K562 (cell line): Measurements from ENCODE around the gene LUC7L. TPM values are rescaled to one million over a fixed set of nuclear protein-coding genes. Genes with fewer than 3 reads are reported as not detected.
A peak's percentile ranks its signal among the peaks of the same experiment; 100 is the strongest.

Experiments used
- ATAC-seq: fragments of 200-7000 bp; cut with Tn5 transposase; 3 replicates; pipeline ENCODE4 v1.9.1; 2020; ENCODE audit warnings: moderate library complexity
- BruUV-seq: library from RNA; stranded (reverse); fragments of 400-500 nt; replicated peaks from 2 replicates; lab custom pipeline; 2021; lab: Mats Ljungman, UMichigan
- CTCF ChIA-PET: fragments of 300-600 bp; formaldehyde crosslinking; extraction: SDS; loops from one replicate; lab custom pipeline; 2021; ENCODE audit warnings: low intra/inter-chr PET ratio; lab: Yijun Ruan, JAX
- POLR2A ChIA-PET: fragments of 300-600, 350-650 bp; sonication (Branson Sonifier 250); formaldehyde crosslinking; extraction: SDS; loops from one replicate; lab custom pipeline; 2021; ENCODE audit warnings: antibody characterized with exemption, inconsistent platforms; lab: Yijun Ruan, JAX
- DNase-seq, 4 experiments: peaks; one replicate each; pipeline versions ENCODE4 v3.0.0 to v3.0.0-alpha.2; 2011 to 2018; ENCODE audit warnings: low spot score in 3 of 4, mixed read lengths in 3 of 4; ENCODE audit errors: extremely low read depth in 1 of 4
- FAIRE-seq: peaks from 2 replicates; lab custom pipeline; 2011; peaks lifted over from hg19 to GRCh38; lab: Jason Lieb, UNC
- H2AFZ ChIP-seq: 2 replicates; pipeline ENCODE4 v1.6.0; 2011; ENCODE audit warnings: low read depth, low read length, control low read depth, inconsistent platforms
- H3K27ac ChIP-seq: fragments of 200-600 bp; 3 replicates; pipeline ENCODE4 v1.8.0; 2011; ENCODE audit warnings: low read depth, mild to moderate bottlenecking, control low read depth, inconsistent platforms, low read length, moderate library complexity, mixed read lengths; ENCODE audit errors: extremely low read depth
- H3K27me3 ChIP-seq, 2 experiments: fragments of 300-600 bp in 1 of 2; 2 replicates in 1 of 2; 3 replicates in 1 of 2; pipeline versions ENCODE4 v1.6.0 to v1.8.0; 2011; ENCODE audit warnings: inconsistent platforms in 2 of 2, low read length in 2 of 2, mild to moderate bottlenecking in 1 of 2, mixed read lengths in 1 of 2, moderate library complexity in 1 of 2; ENCODE audit not compliant: control insufficient read depth in 2 of 2, insufficient read depth in 2 of 2
- H3K36me3 ChIP-seq: fragments of 300-600 bp; 3 replicates; pipeline ENCODE4 v1.8.0; 2011; ENCODE audit warnings: mild to moderate bottlenecking, low read length, inconsistent platforms; ENCODE audit not compliant: control insufficient read depth, insufficient read depth
- H3K4me1 ChIP-seq, 2 experiments: fragments of 200-600 bp in 1 of 2; replicated peaks in 1 of 2; 2 replicates in 1 of 2; 3 replicates in 1 of 2; pipeline versions ENCODE4 v1.5.1 to v1.8.0; 2011; ENCODE audit warnings: inconsistent platforms in 2 of 2, low read length in 2 of 2, mild to moderate bottlenecking in 1 of 2, mixed read lengths in 1 of 2, moderate library complexity in 1 of 2; ENCODE audit not compliant: control insufficient read depth in 2 of 2, insufficient read depth in 2 of 2
- H3K4me2 ChIP-seq: 2 replicates; pipeline ENCODE4 v1.6.1; 2011; ENCODE audit warnings: low read length, control low read depth, inconsistent platforms, mixed read lengths; ENCODE audit not compliant: insufficient read depth
- H3K4me3 ChIP-seq: fragments of 200-600 bp; sonication (generic), shearing (Covaris generic); 2 replicates; pipeline ENCODE4 v1.5.1; 2016; ENCODE audit warnings: control low read depth, inconsistent platforms
- H3K79me2 ChIP-seq: fragments of 200-600 bp; 3 replicates; pipeline ENCODE4 v1.8.0; 2011; ENCODE audit warnings: low read length, inconsistent platforms; ENCODE audit not compliant: control insufficient read depth, insufficient read depth
- H3K9ac ChIP-seq, 2 experiments: 2 replicates each; pipeline versions ENCODE4 v1.6.0 to v1.6.1; 2011; ENCODE audit warnings: low read depth in 2 of 2, low read length in 2 of 2, control low read depth in 1 of 2, inconsistent platforms in 1 of 2, mild to moderate bottlenecking in 1 of 2, mixed read lengths in 1 of 2; ENCODE audit not compliant: insufficient read depth in 1 of 2
- H3K9me1 ChIP-seq: one replicate; pipeline ENCODE4 v1.6.0; 2011; ENCODE audit warnings: inconsistent platforms, mild to moderate bottlenecking, low read length, moderate library complexity; ENCODE audit not compliant: control insufficient read depth, insufficient read depth
- H3K9me3 ChIP-seq: replicated peaks from 2 replicates; pipeline ENCODE4 v1.5.1; 2011; ENCODE audit warnings: low read depth, low read length, inconsistent platforms; ENCODE audit not compliant: control insufficient read depth, insufficient read depth
- H4K20me1 ChIP-seq: replicated peaks from 2 replicates; pipeline ENCODE4 v1.6.1; 2011; ENCODE audit warnings: low read length, inconsistent platforms, mixed read lengths; ENCODE audit not compliant: control insufficient read depth, insufficient read depth
- ESRRA ChIP-seq: fragments of 450-650 bp; IDR thresholded peaks from 2 replicates; pipeline ENCODE4 v1.6.1; 2014; ENCODE audit warnings: low read depth, mild to moderate bottlenecking, moderate library complexity, borderline replicate concordance
- HDAC6 ChIP-seq: IDR thresholded peaks from 2 replicates; pipeline ENCODE4 v1.6.1; 2012; ENCODE audit warnings: low read depth, mild to moderate bottlenecking, control low read depth, inconsistent platforms, low read length, moderate library complexity
- HNRNPLL ChIP-seq: fragments of 200-400 bp; formaldehyde crosslinking; IDR thresholded peaks from 2 replicates; pipeline ENCODE4 v1.6.1; 2017; ENCODE audit warnings: low read length, low read depth, mild to moderate bottlenecking; ENCODE audit not compliant: poor library complexity, severe bottlenecking
- HSF4 ChIP-seq: fragments of 250-450 bp; sonication (Bioruptor Pico); IDR thresholded peaks from 2 replicates; pipeline ENCODE4 v2.1.2; 2022; ENCODE audit warnings: mild to moderate bottlenecking, moderate library complexity, borderline replicate concordance
- NELFE ChIP-seq: IDR thresholded peaks from 2 replicates; pipeline ENCODE4 v1.6.1; 2011; ENCODE audit warnings: mild to moderate bottlenecking; ENCODE audit not compliant: insufficient read depth, insufficient read length
- RFX5 ChIP-seq: IDR thresholded peaks from 2 replicates; pipeline ENCODE4 v1.6.1; 2011; ENCODE audit warnings: low read depth, mild to moderate bottlenecking, improper control_type of control experiment, low read length
- RHOXF2B ChIP-seq: fragments of 250-450 bp; sonication (Bioruptor Pico); conservative IDR thresholded peaks from 2 replicates; pipeline ENCODE4 v1.5.1; 2021
- SRSF1 ChIP-seq: fragments of 200-400 bp; formaldehyde crosslinking; IDR thresholded peaks from 2 replicates; pipeline ENCODE4 v1.6.1; 2017; ENCODE audit warnings: mild to moderate bottlenecking, low read depth, low read length, moderate library complexity
- ZNF644 ChIP-seq: fragments of 200-800 bp; sonication (Bioruptor generic); IDR thresholded peaks from 2 replicates; pipeline ENCODE4 v1.6.1; 2016; ENCODE audit warnings: low read depth, missing genetic modification characterization, missing compliant biosample characterization
- ZNF778 ChIP-seq: fragments of 450-650 bp; formaldehyde crosslinking; IDR thresholded peaks from 2 replicates; pipeline ENCODE4 v1.4.0; 2020; ENCODE audit warnings: mild to moderate bottlenecking, moderate library complexity
- WGBS: fragments of 100-300 bp; shearing (Covaris generic); methylation state at CpG from one replicate; pipeline ENCODE4 v1.1.6; 2016; ENCODE audit warnings: low coverage, mixed read lengths; ENCODE audit not compliant: insufficient coverage; ENCODE audit errors: missing lambda C conversion rate; 5-methylcytosine and 5-hydroxymethylcytosine counted together
- in situ Hi-C: fragments of 300-500 bp; cut with MboI; formaldehyde crosslinking; loops from 4 replicates; pipeline ENCODE4 v1.15.0; 2018; ENCODE audit warnings: inconsistent platforms, mixed read lengths
- intact Hi-C: fragments of 100-400 bp; cut with micrococcal nuclease; formaldehyde crosslinking; loops from 2 replicates; pipeline ENCODE4 v1.14.2; 2022
- polyA plus RNA-seq, 8 experiments: library from polyadenylated mRNA; depleted of rRNA in 4 of 8; stranded (reverse) in 5 of 8; unstranded in 3 of 8; fragments of >200 nt; fragmentation: Nextera tagmentation in 2 of 8; fragmentation: Illumina TruSeq in 1 of 8; extraction: Ambion mirVana in 2 of 8; extraction: Trizol in 1 of 8; gene quantifications; 2 replicates each; pipeline versions ENCODE4 v1.2.1 to v1.2.3, GENCODE V29; 2011 to 2014; ENCODE audit warnings: inconsistent platforms in 1 of 8, missing spikeins in 1 of 8
- total RNA-seq, 7 experiments: library from RNA; depleted of rRNA in 6 of 7; stranded (reverse); fragments of >200 nt in 6 of 7; fragmentation: Illumina TruSeq in 2 of 7; extraction: Trizol in 2 of 7; gene quantifications; 2 replicates each; pipeline versions ENCODE4 v1.2.1 to v1.2.3, GENCODE V29; 2011 to 2021; ENCODE audit warnings: low replicate concordance in 1 of 7
- TF ChIP-seq, protein P1 (sequence below), 2 experiments: fragments of 450-650 bp; IDR thresholded peaks; 2 replicates each; pipeline ENCODE4 v1.6.1; 2016; ENCODE audit warnings: mild to moderate bottlenecking in 2 of 2, borderline replicate concordance in 1 of 2, low read depth in 1 of 2, moderate library complexity in 1 of 2
- TF ChIP-seq, protein P2 (sequence below): fragments of 250-450 bp; sonication (Bioruptor Pico); IDR thresholded peaks from 2 replicates; pipeline ENCODE4 v1.4.0; 2020; ENCODE audit warnings: borderline replicate concordance

The LUC7L gene
- total and polyA plus RNA-seq, 9 of the 15 experiments (the other 6 are each of a cell fraction or from before 2014, with no cell fraction given): 1.7 to 93.3 (median 59.5) TPM

DNA sequence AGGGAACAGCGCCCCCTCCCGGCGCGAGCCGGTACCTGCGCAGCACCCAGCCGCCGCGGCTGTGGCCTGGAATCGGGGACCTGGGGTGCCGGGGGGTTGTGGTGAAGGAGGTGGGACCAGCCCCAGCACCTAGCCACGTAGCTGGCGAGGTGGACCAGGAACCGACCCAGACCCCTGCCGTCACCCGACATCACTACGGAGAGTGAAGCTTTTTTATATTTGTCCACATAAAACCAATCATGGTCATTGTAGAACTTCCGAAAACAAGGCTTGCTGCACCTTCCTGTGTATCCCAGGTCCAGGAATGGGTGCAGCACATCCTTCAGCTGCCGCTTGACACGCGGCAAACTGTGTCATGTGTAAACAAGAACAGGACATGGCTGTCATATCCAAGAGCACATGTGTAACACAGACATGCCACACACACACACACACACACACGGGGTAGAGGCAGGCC lies 47.7 kb downstream of the LUC7L start:
- peaks cover 47% of the 10 kb centered on the region for H3K79me2 ChIP-seq
- in situ Hi-C loops: loop anchor here (5.0 kb wide), 1 partner anchor 74 kb away; no protein-coding TSS in a partner anchor
- H3K9me3 ChIP-seq: no peaks in the 10 kb centered on the region
- H2AFZ ChIP-seq: peak overlapping the region; percentile 84; the same call in 1 of the 2 replicates
- peaks cover 3% of the 10 kb centered on the region for H3K9me1 ChIP-seq
- peaks cover 17 to 51% of the 10 kb centered on the region in 2 experiments; a peak in 4 of 5 replicates for H3K4me1 ChIP-seq
- DNase-seq (peak in 2 of 4 experiments; percentile 88), ATAC-seq (no peak), FAIRE-seq (no peak)
- H3K27ac ChIP-seq: peak overlapping the region; percentile 69
- H4K20me1 ChIP-seq: 0 out of 2 replicates have a peak, but pooled peaks cover 6% of the 10 kb centered on the region
- H3K9ac ChIP-seq: peak overlapping the region; percentile 58 to 98
- H3K4me3 ChIP-seq: peak overlapping the region; percentile 61
- H3K27me3 ChIP-seq: no peaks in the 10 kb centered on the region
- peaks cover 35% of the 10 kb centered on the region for H3K36me3 ChIP-seq
- WGBS: 8% methylated on average over 22 of the region's 22 CpGs
- intact Hi-C loops: loop anchor here (2.0 kb wide), 1 partner anchor 75 kb away; no protein-coding TSS in a partner anchor
- ChIA-PET POLR2A (interaction anchor here (0.6 to 1.4 kb wide), 3 partner anchors 38 to 115 kb away, joined by 3 to 4 read pairs (median 3); no protein-coding TSS in a partner anchor), CTCF (interaction anchor here (1.2 to 4.5 kb wide), 5 partner anchors 71 to 115 kb away, joined by 5 to 42 read pairs (median 27); no protein-coding TSS in a partner anchor)
- BruUV-seq: no TSS peak
- H3K4me2 ChIP-seq: peak overlapping the region; percentile 91
- TF ChIP-seq HSF4 (CRISPR knock-in tag) (no peak), NELFE (no peak), ZNF644 (tag) (no peak), HDAC6 (no peak), RFX5 (no peak), RHOXF2B (no peak), ESRRA (0 out of 2 replicates have a peak, but pooled peaks have one; percentile 1), SRSF1 (no peak), HNRNPLL (no peak), ZNF778 (CRISPR knock-in tag) (no peak)
- TF ChIP-seq, protein P1, sequence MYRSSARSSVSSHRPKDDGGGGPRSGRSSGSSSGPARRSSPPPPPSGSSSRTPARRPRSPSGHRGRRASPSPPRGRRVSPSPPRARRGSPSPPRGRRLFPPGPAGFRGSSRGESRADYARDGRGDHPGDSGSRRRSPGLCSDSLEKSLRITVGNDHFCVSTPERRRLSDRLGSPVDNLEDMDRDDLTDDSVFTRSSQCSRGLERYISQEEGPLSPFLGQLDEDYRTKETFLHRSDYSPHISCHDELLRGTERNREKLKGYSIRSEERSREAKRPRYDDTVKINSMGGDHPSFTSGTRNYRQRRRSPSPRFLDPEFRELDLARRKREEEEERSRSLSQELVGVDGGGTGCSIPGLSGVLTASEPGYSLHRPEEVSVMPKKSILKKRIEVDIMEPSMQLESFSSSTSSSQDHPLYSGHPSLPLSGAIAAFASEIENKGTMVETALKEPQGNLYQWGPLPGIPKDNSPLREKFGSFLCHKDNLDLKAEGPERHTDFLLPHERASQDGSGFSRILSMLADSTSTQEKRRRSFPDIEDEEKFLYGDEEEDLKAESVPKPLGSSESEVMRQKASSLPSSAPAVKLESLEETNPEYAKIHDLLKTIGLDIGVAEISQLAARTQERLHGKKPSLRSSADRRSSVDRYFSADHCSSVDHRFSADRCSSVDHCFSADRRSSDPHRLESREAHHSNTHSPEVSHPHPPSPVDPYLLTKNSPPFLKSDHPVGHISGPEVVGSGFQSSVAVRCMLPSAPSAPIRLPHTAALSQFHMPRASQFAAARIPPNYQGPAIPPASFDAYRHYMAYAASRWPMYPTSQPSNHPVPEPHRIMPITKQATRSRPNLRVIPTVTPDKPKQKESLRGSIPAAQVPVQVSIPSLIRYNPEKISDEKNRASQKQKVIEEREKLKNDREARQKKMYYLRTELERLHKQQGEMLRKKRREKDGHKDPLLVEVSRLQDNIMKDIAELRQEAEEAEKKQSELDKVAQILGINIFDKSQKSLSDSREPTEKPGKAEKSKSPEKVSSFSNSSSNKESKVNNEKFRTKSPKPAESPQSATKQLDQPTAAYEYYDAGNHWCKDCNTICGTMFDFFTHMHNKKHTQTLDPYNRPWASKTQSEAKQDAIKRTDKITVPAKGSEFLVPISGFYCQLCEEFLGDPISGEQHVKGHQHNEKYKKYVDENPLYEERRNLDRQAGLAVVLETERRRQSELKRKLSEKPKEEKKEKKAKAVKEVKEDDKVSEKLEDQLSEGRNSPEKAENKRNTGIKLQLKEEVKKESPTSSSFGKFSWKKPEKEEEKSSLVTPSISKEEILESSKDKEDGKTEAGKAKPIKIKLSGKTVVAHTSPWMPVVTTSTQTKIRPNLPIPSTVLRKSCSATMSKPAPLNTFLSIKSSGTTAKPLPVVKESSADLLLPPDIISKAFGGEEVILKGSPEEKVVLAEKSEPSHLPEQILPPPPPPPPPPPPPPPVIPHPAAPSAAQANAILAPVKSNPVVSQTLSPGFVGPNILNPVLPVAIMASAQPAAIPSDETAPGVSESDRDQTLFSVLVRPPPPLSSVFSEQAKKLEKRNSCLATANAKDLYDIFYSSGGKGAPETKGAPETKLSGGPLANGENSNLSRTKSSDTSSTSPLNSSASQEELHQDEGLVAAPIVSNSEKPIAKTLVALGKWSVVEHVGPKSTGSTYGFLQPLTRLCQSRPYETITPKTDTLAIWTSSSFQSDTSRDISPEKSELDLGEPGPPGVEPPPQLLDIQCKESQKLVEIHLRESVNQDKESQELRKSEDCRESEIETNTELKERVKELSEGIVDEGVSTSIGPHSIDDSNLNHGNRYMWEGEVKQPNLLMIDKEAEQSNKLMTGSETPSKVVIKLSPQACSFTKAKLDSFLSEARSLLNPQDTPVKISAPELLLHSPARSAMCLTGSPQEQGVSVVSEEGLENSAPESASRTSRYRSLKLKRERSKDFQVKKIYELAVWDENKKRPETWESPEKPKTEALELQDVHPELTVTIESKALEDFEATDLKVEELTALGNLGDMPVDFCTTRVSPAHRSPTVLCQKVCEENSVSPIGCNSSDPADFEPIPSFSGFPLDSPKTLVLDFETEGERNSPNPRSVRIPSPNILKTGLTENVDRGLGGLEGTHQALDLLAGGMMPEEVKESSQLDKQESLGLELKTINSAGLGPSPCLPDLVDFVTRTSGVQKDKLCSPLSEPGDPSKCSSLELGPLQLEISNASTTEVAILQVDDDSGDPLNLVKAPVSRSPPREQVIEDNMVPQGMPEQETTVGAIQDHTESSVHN (IDR thresholded peaks at IDR 0.05; ENCODE audit: borderline replicate concordance in 1 of 2, low read depth in 1 of 2): no peak
- TF ChIP-seq, protein P2, sequence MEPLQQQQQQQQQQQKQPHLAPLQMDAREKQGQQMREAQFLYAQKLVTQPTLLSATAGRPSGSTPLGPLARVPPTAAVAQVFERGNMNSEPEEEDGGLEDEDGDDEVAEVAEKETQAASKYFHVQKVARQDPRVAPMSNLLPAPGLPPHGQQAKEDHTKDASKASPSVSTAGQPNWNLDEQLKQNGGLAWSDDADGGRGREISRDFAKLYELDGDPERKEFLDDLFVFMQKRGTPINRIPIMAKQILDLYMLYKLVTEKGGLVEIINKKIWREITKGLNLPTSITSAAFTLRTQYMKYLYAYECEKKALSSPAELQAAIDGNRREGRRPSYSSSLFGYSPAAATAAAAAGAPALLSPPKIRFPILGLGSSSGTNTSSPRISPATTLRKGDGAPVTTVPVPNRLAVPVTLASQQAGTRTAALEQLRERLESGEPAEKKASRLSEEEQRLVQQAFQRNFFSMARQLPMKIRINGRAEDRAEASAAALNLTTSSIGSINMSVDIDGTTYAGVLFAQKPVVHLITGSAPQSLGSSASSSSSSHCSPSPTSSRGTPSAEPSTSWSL (CRISPR knock-in tag): 0 out of 2 replicates have a peak, but pooled peaks have one; percentile 6
